Esophagus squamous epithelium (tissue), 5 donors: ENCODE data around the gene ADCY5. TPM values are rescaled to one million over a fixed set of nuclear protein-coding genes. Genes with fewer than 3 reads are reported as not detected.

Experiments used
- DNase-seq: peaks from one replicate; lab custom pipeline; 2025; lab: John Stamatoyannopoulos, UW
- H3K27ac ChIP-seq, 4 donors: fragments of 200-600 bp; sonication (generic); one replicate each; pipeline ENCODE4 v1.5.1; 2016 to 2019; ENCODE audit warnings: mild to moderate bottlenecking in 1 of 4
- H3K27me3 ChIP-seq, 4 donors: fragments of 200-600 bp; sonication (generic); 1 replicate in 3 of 4; 2 replicates in 1 of 4; pipeline versions ENCODE4 v1.5.1 to v1.6.0; 2017 to 2021; ENCODE audit warnings: antibody characterized with exemption in 1 of 4
- H3K36me3 ChIP-seq, 3 donors: fragments of 200-600 bp; sonication (generic); one replicate each; pipeline ENCODE4 v1.5.1; 2016 to 2019
- H3K4me1 ChIP-seq, 3 donors: fragments of 200-600 bp; sonication (generic); one replicate each; pipeline ENCODE4 v1.5.1; 2017 to 2019
- H3K4me3 ChIP-seq, 4 donors: fragments of 200-600 bp; sonication (generic); 1 replicate in 3 of 4; 2 replicates in 1 of 4; pipeline ENCODE4 v1.5.1; 2016 to 2019; ENCODE audit warnings: mild to moderate bottlenecking in 2 of 4, moderate library complexity in 1 of 4
- H3K9me3 ChIP-seq, 3 donors: fragments of 200-600 bp; sonication (generic); one replicate each; pipeline ENCODE4 v1.5.1; 2016 to 2019
- POLR2A ChIP-seq, 4 donors: fragments of 450-650 bp; IDR thresholded peaks; one replicate each; pipeline ENCODE4 v1.6.1; 2017; ENCODE audit warnings: antibody characterized with exemption in 4 of 4, mild to moderate bottlenecking in 4 of 4, moderate library complexity in 3 of 4
- WGBS, 2 donors: methylation state at CpG; one replicate each; pipeline ENCODE4 v1.1.5; 2018; 5-methylcytosine and 5-hydroxymethylcytosine counted together
- intact Hi-C: fragments of 100-400 bp; cut with DNase I; formaldehyde crosslinking; loops from one replicate; pipeline ENCODE4 v1.15.0; 2022
- total RNA-seq, 4 donors: library from RNA; depleted of rRNA; stranded (reverse); fragments of >200 nt; gene quantifications; one replicate each; pipeline ENCODE4 v1.1.0, GENCODE V29; 2016
- TF ChIP-seq, protein P1 (sequence below), 6 experiments: fragments of 450-650 bp in 4 of 6; fragments of 200-600 bp in 2 of 6; sonication (generic) in 2 of 6; IDR thresholded peaks; one replicate each; pipeline ENCODE4 v1.5.1; 2016 to 2019; ENCODE audit warnings: antibody characterized with exemption in 6 of 6, mild to moderate bottlenecking in 4 of 6, moderate library complexity in 4 of 6
- donor health status: DM: yes; HTN: yes; CAD: no.

The ADCY5 gene
- total RNA-seq, 4 donors from 2014 or later: 0.72 to 17.4 (median 5.3) TPM

DNA sequence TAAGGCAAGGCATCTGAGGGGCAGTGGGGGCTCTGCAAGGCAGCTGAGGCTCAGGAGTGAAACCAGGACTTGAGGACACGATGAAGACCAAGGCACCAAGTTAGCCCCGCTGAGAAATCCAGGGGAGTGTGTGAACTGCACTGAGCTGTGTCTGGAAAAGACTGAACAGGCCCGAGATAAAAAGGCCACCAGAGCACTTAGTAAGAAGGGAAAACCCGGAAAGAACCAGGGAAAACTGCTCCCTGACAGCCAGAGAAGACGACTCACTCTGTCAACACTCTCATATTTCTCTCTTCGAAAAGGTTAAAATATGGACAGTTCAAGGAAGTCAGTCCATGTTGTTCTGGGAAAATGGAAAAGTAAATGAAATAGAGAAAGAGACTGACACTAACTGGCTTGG, 138.1 kb downstream of the ADCY5 start:
- Histone ChIP-seq H3K27me3 (peaks cover 0 to 7% (median 0%) of the 10 kb centered on the region in 4 donors), H3K4me3 (no peak overlapping the region), H3K36me3 (no peaks in the 10 kb centered on the region), H3K27ac (no peak overlapping the region), H3K4me1 (no peaks in the 10 kb centered on the region), H3K9me3 (no peaks in the 10 kb centered on the region)
- intact Hi-C loops: no loop called here
- no peak for DNase-seq
- TF ChIP-seq, protein P1, sequence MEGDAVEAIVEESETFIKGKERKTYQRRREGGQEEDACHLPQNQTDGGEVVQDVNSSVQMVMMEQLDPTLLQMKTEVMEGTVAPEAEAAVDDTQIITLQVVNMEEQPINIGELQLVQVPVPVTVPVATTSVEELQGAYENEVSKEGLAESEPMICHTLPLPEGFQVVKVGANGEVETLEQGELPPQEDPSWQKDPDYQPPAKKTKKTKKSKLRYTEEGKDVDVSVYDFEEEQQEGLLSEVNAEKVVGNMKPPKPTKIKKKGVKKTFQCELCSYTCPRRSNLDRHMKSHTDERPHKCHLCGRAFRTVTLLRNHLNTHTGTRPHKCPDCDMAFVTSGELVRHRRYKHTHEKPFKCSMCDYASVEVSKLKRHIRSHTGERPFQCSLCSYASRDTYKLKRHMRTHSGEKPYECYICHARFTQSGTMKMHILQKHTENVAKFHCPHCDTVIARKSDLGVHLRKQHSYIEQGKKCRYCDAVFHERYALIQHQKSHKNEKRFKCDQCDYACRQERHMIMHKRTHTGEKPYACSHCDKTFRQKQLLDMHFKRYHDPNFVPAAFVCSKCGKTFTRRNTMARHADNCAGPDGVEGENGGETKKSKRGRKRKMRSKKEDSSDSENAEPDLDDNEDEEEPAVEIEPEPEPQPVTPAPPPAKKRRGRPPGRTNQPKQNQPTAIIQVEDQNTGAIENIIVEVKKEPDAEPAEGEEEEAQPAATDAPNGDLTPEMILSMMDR (IDR thresholded peaks at IDR 0.05): no peak
- no peak for TF ChIP-seq POLR2A (IDR thresholded peaks at IDR 0.05)
- 56 to 59% methylated on average over 6 of the region's 6 CpGs for WGBS, 2 donors

DNA sequence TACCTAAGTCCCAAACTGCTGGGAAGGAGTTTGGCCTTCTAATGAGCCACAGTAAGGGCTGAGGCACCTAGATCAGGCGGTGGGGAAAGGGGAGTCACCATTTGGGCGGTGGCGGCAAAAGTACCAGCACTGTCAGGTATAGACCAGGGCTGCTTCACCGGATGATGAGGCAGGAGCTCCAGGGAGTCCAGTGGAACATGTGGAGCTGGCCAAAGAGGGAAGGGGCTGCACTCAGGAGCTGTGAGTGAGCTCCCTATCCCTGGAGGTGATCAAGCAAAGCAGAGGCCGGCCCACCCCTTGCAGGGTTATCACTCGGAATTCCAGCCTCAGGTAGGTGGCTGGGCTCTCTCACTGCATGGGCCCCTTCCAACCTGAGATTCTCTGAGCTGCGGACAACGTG, 138.7 kb downstream of the ADCY5 start:
- no peaks in the 10 kb centered on the region for H3K9me3 ChIP-seq

DNA sequence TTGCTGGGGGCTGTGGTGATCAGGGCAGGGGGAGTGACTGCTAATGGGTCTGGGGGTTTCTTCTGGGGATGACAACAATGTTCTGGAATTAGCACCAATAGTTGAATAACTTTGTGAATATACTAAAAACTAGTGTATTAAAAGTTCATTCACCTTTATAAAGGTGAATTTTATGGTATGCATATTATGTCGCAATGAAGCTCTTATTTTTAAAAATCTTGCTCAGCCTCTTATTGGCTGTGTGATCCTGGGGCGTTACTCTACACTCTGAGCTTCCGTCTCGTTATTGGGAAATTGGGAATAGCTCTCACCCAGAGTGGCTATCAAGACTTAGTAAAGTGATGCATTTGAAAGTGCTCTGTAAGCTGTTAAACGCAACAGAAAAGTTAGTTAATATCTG, 141.8 kb downstream of the ADCY5 start:
- DNase-seq: no peak
- no peak overlapping the region for H3K27ac ChIP-seq
- intact Hi-C loops: no loop called here
- 88 to 94% methylated on average over 5 of the region's 5 CpGs for WGBS, 2 donors
- no peaks in the 10 kb centered on the region for H3K4me1 ChIP-seq
- no peaks in the 10 kb centered on the region for H3K9me3 ChIP-seq
- no peak for TF ChIP-seq POLR2A (IDR thresholded peaks at IDR 0.05)
- TF ChIP-seq, protein P1 (IDR thresholded peaks at IDR 0.05): no peak
- H3K36me3 ChIP-seq: peaks cover 0 to 6% (median 0%) of the 10 kb centered on the region in 3 donors
- no peak overlapping the region for H3K4me3 ChIP-seq
- H3K27me3 ChIP-seq: no peaks in the 10 kb centered on the region

More for the DNA sequence above, 138.7 kb downstream of the ADCY5 start:
- intact Hi-C loops: no loop called here
- 88 to 100% methylated on average over 2 to 4 of the region's 8 CpGs for WGBS, 2 donors
- Histone ChIP-seq H3K36me3 (no peaks in the 10 kb centered on the region), H3K4me1 (no peaks in the 10 kb centered on the region), H3K4me3 (no peak overlapping the region), H3K27ac (no peak overlapping the region), H3K27me3 (peaks cover 0 to 7% (median 0%) of the 10 kb centered on the region in 4 donors)
- TF ChIP-seq POLR2A (IDR thresholded peaks at IDR 0.05): no peak
- TF ChIP-seq, protein P1 (IDR thresholded peaks at IDR 0.05): no peak
- DNase-seq: no peak

DNA sequence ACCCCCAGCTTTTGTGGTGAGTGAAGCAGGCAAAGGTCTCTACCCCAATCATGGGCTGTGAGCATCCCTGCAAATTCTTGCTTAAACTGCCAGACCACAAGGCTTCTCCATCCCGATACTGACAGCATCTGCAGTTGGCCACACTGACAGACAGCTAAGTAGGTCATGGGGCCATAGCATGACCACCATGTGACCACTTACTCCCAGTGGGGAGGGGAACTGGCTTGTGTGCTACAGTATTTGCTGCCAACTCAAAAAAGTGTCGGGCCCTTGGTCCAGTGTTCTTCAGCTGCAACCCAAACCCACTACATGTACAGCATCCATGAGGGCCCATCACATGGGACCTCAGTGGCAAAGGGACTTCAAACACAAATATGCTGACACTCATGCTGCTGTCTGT, 143.7 kb downstream of the ADCY5 start:
- DNase-seq: no peak
- no peak overlapping the region for H3K27ac ChIP-seq
- no peaks in the 10 kb centered on the region for H3K27me3 ChIP-seq
- H3K36me3 ChIP-seq: peaks cover 0 to 11% (median 0%) of the 10 kb centered on the region in 3 donors
- H3K4me1 ChIP-seq: no peaks in the 10 kb centered on the region
- WGBS, 2 donors: 100% methylated on average over 1 of the region's 2 CpGs; no CpG with 5 or more reads in 1 of the 2 donors
- H3K9me3 ChIP-seq: no peaks in the 10 kb centered on the region
- H3K4me3 ChIP-seq: no peak overlapping the region
- intact Hi-C loops: no loop called here
- no peak for TF ChIP-seq POLR2A (IDR thresholded peaks at IDR 0.05)
- TF ChIP-seq, protein P1 (IDR thresholded peaks at IDR 0.05): no peak

DNA sequence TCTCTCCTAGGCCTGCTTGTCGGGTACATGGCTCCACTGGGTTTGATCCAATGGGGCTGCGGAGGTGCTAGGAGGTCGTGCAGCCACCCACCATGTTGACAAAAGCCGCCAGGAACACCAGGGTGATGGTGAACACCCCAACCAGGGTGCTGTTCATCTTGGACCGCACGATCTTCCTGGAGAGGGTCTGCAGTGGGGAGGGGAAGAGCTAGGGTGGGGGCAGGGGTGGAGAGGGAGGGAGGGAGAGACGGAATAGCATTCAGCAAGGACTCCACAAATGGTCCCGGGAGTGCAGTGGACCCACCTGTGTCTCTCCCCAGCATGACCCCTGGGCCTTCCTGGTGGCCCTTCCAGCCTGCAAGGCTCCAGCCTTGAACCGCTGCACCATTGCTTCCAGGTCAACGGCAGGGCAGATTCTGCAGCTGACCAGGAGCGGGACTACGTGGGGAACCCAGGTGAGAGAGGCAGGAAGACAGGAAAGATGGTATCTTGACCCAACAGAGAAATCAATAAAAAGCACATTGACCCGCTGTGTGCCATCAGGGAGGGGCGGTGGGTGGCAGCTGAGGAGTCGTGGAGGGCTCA, 144.8 kb downstream of the ADCY5 start:
- Histone ChIP-seq H3K27ac (no peak overlapping the region), H3K9me3 (no peaks in the 10 kb centered on the region), H3K4me3 (no peak overlapping the region), H3K36me3 (peaks cover 0 to 20% (median 0%) of the 10 kb centered on the region in 3 donors), H3K4me1 (no peaks in the 10 kb centered on the region), H3K27me3 (no peaks in the 10 kb centered on the region)
- TF ChIP-seq, protein P1 (IDR thresholded peaks at IDR 0.05): no peak
- no peak for DNase-seq
- 81 to 87% methylated on average over 11 to 15 of the region's 15 CpGs for WGBS, 2 donors
- intact Hi-C loops: no loop called here
